ENCODE data around the gene CHCHD1.
"Not testable (repeated sequence)": the region's sequence is repeated elsewhere in the genome, so short reads cannot be mapped to it uniquely, and the experiment has no call there.

The CHCHD1 gene

GRCh38 chr10:73773152-73773879 is 8.5 kb upstream of the CHCHD1 start:
- H3K36me3 Mint-ChIP-seq (ENCODE audit: insufficient read depth): peaks cover 71% of the 10 kb centered on the region
- no peak for DNase-seq (ENCODE audit: low spot score in 2 of 2)
- H3K4me3 Mint-ChIP-seq: peak overlapping the region; percentile 86
- ATAC-seq (replicated peaks; ENCODE audit: extremely low read depth, poor library complexity, severe bottlenecking): no peak
- peak overlapping the region; percentile 89 for H3K27ac Mint-ChIP-seq (ENCODE audit: low read depth)
- H3K9me3 Mint-ChIP-seq: no peaks in the 10 kb centered on the region
- H3K4me1 Mint-ChIP-seq: peaks cover 66% of the 10 kb centered on the region
- H3K27me3 Mint-ChIP-seq: no peaks in the 10 kb centered on the region

- peaks cover 57% of the 10 kb centered on the region for H3K4me1 Mint-ChIP-seq
- H3K4me3 Mint-ChIP-seq: peak overlapping the region; percentile 86
- no peaks in the 10 kb centered on the region for H3K27me3 Mint-ChIP-seq
- no peaks in the 10 kb centered on the region for H3K9me3 Mint-ChIP-seq
- peaks cover 72% of the 10 kb centered on the region for H3K36me3 Mint-ChIP-seq (ENCODE audit: insufficient read depth)
- ATAC-seq (replicated peaks; ENCODE audit: extremely low read depth, poor library complexity, severe bottlenecking) (peak; percentile 18), DNase-seq (ENCODE audit: low spot score in 2 of 2) (peak in 1 of 2 donors; percentile 37)
- H3K27ac Mint-ChIP-seq (ENCODE audit: low read depth): no peak overlapping the region
Measured at GRCh38 chr10:73774637-73775036, 7.2 kb upstream of the CHCHD1 start.

GRCh38 chr10:73779018-73779417 is 2.8 kb upstream of the CHCHD1 start:
- ATAC-seq (replicated peaks; ENCODE audit: extremely low read depth, poor library complexity, severe bottlenecking): no peak
- no peaks in the 10 kb centered on the region for H3K9me3 Mint-ChIP-seq
- no peak for DNase-seq (ENCODE audit: low spot score in 2 of 2)
- no peak overlapping the region for H3K4me3 Mint-ChIP-seq
- H3K27ac Mint-ChIP-seq (ENCODE audit: low read depth): no peak overlapping the region
- H3K27me3 Mint-ChIP-seq: no peaks in the 10 kb centered on the region
- peaks cover 51% of the 10 kb centered on the region for H3K36me3 Mint-ChIP-seq (ENCODE audit: insufficient read depth)
- H3K4me1 Mint-ChIP-seq: peaks cover 55% of the 10 kb centered on the region

- Mint-ChIP-seq H3K27me3 (no peaks in the 10 kb centered on the region), H3K4me3 (peak overlapping the region; percentile 97), H3K9me3 (no peaks in the 10 kb centered on the region), H3K36me3 (ENCODE audit: insufficient read depth) (peaks cover 49% of the 10 kb centered on the region), H3K27ac (ENCODE audit: low read depth) (peak overlapping the region; percentile 96), H3K4me1 (peaks cover 48% of the 10 kb centered on the region)
- DNase-seq (ENCODE audit: low spot score in 2 of 2) (no peak), ATAC-seq (replicated peaks; ENCODE audit: extremely low read depth, poor library complexity, severe bottlenecking) (no peak)
Measured at GRCh38 chr10:73779539-73780197, 2.2 kb upstream of the CHCHD1 start.

GRCh38 chr10:73780301-73780700 is 1.5 kb upstream of the CHCHD1 start:
- no peaks in the 10 kb centered on the region for H3K27me3 Mint-ChIP-seq
- H3K4me3 Mint-ChIP-seq: peak overlapping the region; percentile 97
- no peaks in the 10 kb centered on the region for H3K9me3 Mint-ChIP-seq
- H3K4me1 Mint-ChIP-seq: peaks cover 46% of the 10 kb centered on the region
- no peak for ATAC-seq (replicated peaks; ENCODE audit: extremely low read depth, poor library complexity, severe bottlenecking)
- H3K27ac Mint-ChIP-seq (ENCODE audit: low read depth): peak overlapping the region; percentile 96
- no peak for DNase-seq (ENCODE audit: low spot score in 2 of 2)
- H3K36me3 Mint-ChIP-seq (ENCODE audit: insufficient read depth): peaks cover 47% of the 10 kb centered on the region

GRCh38 chr10:73780966-73781365 is 882 bp upstream of the CHCHD1 start:
- Mint-ChIP-seq H3K4me3 (peak overlapping the region; percentile 97), H3K27me3 (no peaks in the 10 kb centered on the region), H3K27ac (ENCODE audit: low read depth) (peak overlapping the region; percentile 96), H3K4me1 (peaks cover 48% of the 10 kb centered on the region), H3K36me3 (ENCODE audit: insufficient read depth) (peaks cover 44% of the 10 kb centered on the region), H3K9me3 (no peaks in the 10 kb centered on the region)
- DNase-seq (ENCODE audit: low spot score in 2 of 2) (no peak), ATAC-seq (replicated peaks; ENCODE audit: extremely low read depth, poor library complexity, severe bottlenecking) (no peak)

- ATAC-seq (replicated peaks; ENCODE audit: extremely low read depth, poor library complexity, severe bottlenecking): no peak
- H3K27me3 Mint-ChIP-seq: no peaks in the 10 kb centered on the region
- no peaks in the 10 kb centered on the region for H3K9me3 Mint-ChIP-seq
- peak overlapping the region; percentile 96 for H3K27ac Mint-ChIP-seq (ENCODE audit: low read depth)
- peaks cover 47% of the 10 kb centered on the region for H3K36me3 Mint-ChIP-seq (ENCODE audit: insufficient read depth)
- DNase-seq (ENCODE audit: low spot score in 2 of 2): no peak
- peak overlapping the region; percentile 97 for H3K4me3 Mint-ChIP-seq
- H3K4me1 Mint-ChIP-seq: peaks cover 53% of the 10 kb centered on the region
Measured at GRCh38 chr10:73781548-73781878, 335 bp upstream of the CHCHD1 start.

GRCh38 chr10:73782749-73783085 is 869 bp downstream of the CHCHD1 start:
- Mint-ChIP-seq H3K27me3 (no peaks in the 10 kb centered on the region), H3K9me3 (no peaks in the 10 kb centered on the region), H3K27ac (ENCODE audit: low read depth) (peak overlapping the region; percentile 96), H3K4me1 (peaks cover 49% of the 10 kb centered on the region), H3K36me3 (ENCODE audit: insufficient read depth) (peaks cover 35% of the 10 kb centered on the region), H3K4me3 (peak overlapping the region; percentile 97)
- DNase-seq (ENCODE audit: low spot score in 2 of 2) (no peak), ATAC-seq (replicated peaks; ENCODE audit: extremely low read depth, poor library complexity, severe bottlenecking) (no peak)

GRCh38 chr10:73785211-73785720 is 3.4 kb downstream of the CHCHD1 start, which contains the start of gene ZSWIM8:
Gene ZSWIM8 (plus strand): TSS chr10:73785606. CDS start chr10:73785879, 273 bp downstream.
- Mint-ChIP-seq H3K27me3 (no peaks in the 10 kb centered on the region), H3K36me3 (ENCODE audit: insufficient read depth) (peaks cover 24% of the 10 kb centered on the region), H3K4me1 (peaks cover 46% of the 10 kb centered on the region), H3K4me3 (peak within 1 kb of the TSS; percentile 89), H3K27ac (ENCODE audit: low read depth) (peak within 1 kb of the TSS; percentile 92), H3K9me3 (no peaks in the 10 kb centered on the region)
- DNase-seq (ENCODE audit: low spot score in 2 of 2) (peak; percentile 60 to 79), ATAC-seq (replicated peaks; ENCODE audit: extremely low read depth, poor library complexity, severe bottlenecking) (peak; percentile 83)

- Mint-ChIP-seq H3K27ac (ENCODE audit: low read depth) (peak overlapping the region; percentile 92), H3K27me3 (no peaks in the 10 kb centered on the region), H3K4me1 (peaks cover 39% of the 10 kb centered on the region), H3K36me3 (ENCODE audit: insufficient read depth) (peaks cover 29% of the 10 kb centered on the region), H3K4me3 (peak overlapping the region; percentile 89), H3K9me3 (no peaks in the 10 kb centered on the region)
- ATAC-seq (replicated peaks; ENCODE audit: extremely low read depth, poor library complexity, severe bottlenecking) (peak; percentile 8), DNase-seq (ENCODE audit: low spot score in 2 of 2) (peak; percentile 41 to 42)
Measured at GRCh38 chr10:73785721-73786511, 4.1 kb downstream of the CHCHD1 start.

- ATAC-seq (replicated peaks; ENCODE audit: extremely low read depth, poor library complexity, severe bottlenecking) (no peak), DNase-seq (ENCODE audit: low spot score in 2 of 2) (no peak)
- Mint-ChIP-seq H3K36me3 (ENCODE audit: insufficient read depth) (peaks cover 35% of the 10 kb centered on the region), H3K4me1 (peaks cover 36% of the 10 kb centered on the region), H3K27me3 (no peaks in the 10 kb centered on the region), H3K9me3 (no peaks in the 10 kb centered on the region), H3K27ac (ENCODE audit: low read depth) (peak overlapping the region; percentile 92), H3K4me3 (peak overlapping the region; percentile 89)
Measured at GRCh38 chr10:73786512-73786885, 4.7 kb downstream of the CHCHD1 start.

GRCh38 chr10:73787031-73787800 is 5.4 kb downstream of the CHCHD1 start:
- H3K27ac Mint-ChIP-seq (ENCODE audit: low read depth): not testable (repeated sequence)

More at GRCh38 chr10:73787031-73787800, 5.4 kb downstream of the CHCHD1 start:
- not testable (repeated sequence) for H3K9me3 Mint-ChIP-seq; ATAC-seq (replicated peaks; ENCODE audit: extremely low read depth, poor library complexity, severe bottlenecking); DNase-seq (ENCODE audit: low spot score in 2 of 2); H3K27me3 Mint-ChIP-seq
- Mint-ChIP-seq H3K4me1 (peaks cover 29% of the 10 kb centered on the region), H3K4me3 (peak overlapping the region; percentile 89), H3K36me3 (ENCODE audit: insufficient read depth) (peaks cover 34% of the 10 kb centered on the region)
